ENCODE results near the gene SYNM.

The SYNM gene

GRCh38 chr15:99180086-99180963 lies 75.4 kb downstream of the SYNM start:
- Histone ChIP-seq H3K27ac (ENCODE audit: low read depth, low read length) (no peak overlapping the region), H3K4me1 (ENCODE audit: control insufficient read depth, low read length) (no peaks in the 10 kb centered on the region), H3K36me3 (ENCODE audit: control insufficient read depth, low read length) (no peaks in the 10 kb centered on the region), H4K20me1 (ENCODE audit: control insufficient read depth, insufficient read depth, low read depth, low read length) (no peaks in the 10 kb centered on the region), H3K4me2 (ENCODE audit: low read length) (no peak overlapping the region), H3K79me2 (ENCODE audit: control insufficient read depth, low read length) (no peaks in the 10 kb centered on the region), H3F3A (ENCODE audit: control insufficient read depth, insufficient read depth) (no peaks in the 10 kb centered on the region), H3K27me3 (ENCODE audit: control insufficient read depth, low read length) (no peaks in the 10 kb centered on the region), H3K4me3 (ENCODE audit: low read length) (no peak overlapping the region), H3K9me2 (replicated peaks; ENCODE audit: control insufficient read depth, low read length) (no peaks in the 10 kb centered on the region), H3K9me3 (ENCODE audit: control insufficient read depth, insufficient read depth, low read length) (no peaks in the 10 kb centered on the region)
- TF ChIP-seq EZH2phosphoT487 (IDR thresholded peaks at IDR 0.05; ENCODE audit: borderline replicate concordance, low read length) = no peak
- TF ChIP-seq, protein P1, sequence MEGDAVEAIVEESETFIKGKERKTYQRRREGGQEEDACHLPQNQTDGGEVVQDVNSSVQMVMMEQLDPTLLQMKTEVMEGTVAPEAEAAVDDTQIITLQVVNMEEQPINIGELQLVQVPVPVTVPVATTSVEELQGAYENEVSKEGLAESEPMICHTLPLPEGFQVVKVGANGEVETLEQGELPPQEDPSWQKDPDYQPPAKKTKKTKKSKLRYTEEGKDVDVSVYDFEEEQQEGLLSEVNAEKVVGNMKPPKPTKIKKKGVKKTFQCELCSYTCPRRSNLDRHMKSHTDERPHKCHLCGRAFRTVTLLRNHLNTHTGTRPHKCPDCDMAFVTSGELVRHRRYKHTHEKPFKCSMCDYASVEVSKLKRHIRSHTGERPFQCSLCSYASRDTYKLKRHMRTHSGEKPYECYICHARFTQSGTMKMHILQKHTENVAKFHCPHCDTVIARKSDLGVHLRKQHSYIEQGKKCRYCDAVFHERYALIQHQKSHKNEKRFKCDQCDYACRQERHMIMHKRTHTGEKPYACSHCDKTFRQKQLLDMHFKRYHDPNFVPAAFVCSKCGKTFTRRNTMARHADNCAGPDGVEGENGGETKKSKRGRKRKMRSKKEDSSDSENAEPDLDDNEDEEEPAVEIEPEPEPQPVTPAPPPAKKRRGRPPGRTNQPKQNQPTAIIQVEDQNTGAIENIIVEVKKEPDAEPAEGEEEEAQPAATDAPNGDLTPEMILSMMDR (IDR thresholded peaks at IDR 0.05; ENCODE audit: low read depth, low read length, poor library complexity, severe bottlenecking) = no peak

GRCh38 chr15:99180964-99181306 lies 76.1 kb downstream of the SYNM start:
- H3K27me3 ChIP-seq (ENCODE audit: control insufficient read depth, low read length) = no peaks in the 10 kb centered on the region
- H3K9me3 ChIP-seq (ENCODE audit: control insufficient read depth, insufficient read depth, low read length) = no peaks in the 10 kb centered on the region
- H3F3A ChIP-seq (ENCODE audit: control insufficient read depth, insufficient read depth) = no peaks in the 10 kb centered on the region
- TF ChIP-seq EZH2phosphoT487 (IDR thresholded peaks at IDR 0.05; ENCODE audit: borderline replicate concordance, low read length) = no peak
- TF ChIP-seq, protein P1 (IDR thresholded peaks at IDR 0.05; ENCODE audit: low read depth, low read length, poor library complexity, severe bottlenecking) = no peak
- H3K4me1 ChIP-seq (ENCODE audit: control insufficient read depth, low read length) = no peaks in the 10 kb centered on the region
- no peaks in the 10 kb centered on the region for H3K9me2 ChIP-seq (replicated peaks; ENCODE audit: control insufficient read depth, low read length)
- H3K4me2 ChIP-seq (ENCODE audit: low read length) = no peak overlapping the region
- H3K4me3 ChIP-seq (ENCODE audit: low read length) = no peak overlapping the region
- H3K36me3 ChIP-seq (ENCODE audit: control insufficient read depth, low read length) = no peaks in the 10 kb centered on the region
- no peak overlapping the region for H3K27ac ChIP-seq (ENCODE audit: low read depth, low read length)
- no peaks in the 10 kb centered on the region for H4K20me1 ChIP-seq (ENCODE audit: control insufficient read depth, insufficient read depth, low read depth, low read length)
- no peaks in the 10 kb centered on the region for H3K79me2 ChIP-seq (ENCODE audit: control insufficient read depth, low read length)

DNA sequence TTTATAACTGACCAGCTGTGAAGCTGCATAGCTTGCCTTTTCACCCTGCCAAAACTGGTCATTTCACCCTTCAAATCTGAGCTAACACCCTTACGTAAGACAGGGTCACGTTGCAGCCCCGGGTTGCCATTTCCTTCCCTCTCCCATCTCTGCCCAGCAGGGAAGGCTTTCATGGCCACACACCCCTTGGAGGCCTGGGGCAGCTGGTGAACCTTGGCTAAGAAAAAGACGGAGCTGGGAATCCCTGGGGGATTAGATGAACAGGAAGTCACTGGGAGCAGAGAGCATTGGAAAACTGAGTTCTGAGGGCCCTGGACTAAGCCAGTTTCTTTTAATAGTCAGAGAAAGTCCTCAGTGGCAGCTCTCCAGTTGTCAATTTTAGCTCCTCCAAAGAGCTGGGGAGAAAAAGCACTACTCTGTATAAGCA lies 76.7 kb downstream of the SYNM start:
- Histone ChIP-seq H3K27ac (ENCODE audit: low read depth, low read length) (no peak overlapping the region), H3K4me1 (ENCODE audit: control insufficient read depth, low read length) (no peaks in the 10 kb centered on the region)

More for the DNA sequence above, 76.7 kb downstream of the SYNM start:
- H4K20me1 ChIP-seq (ENCODE audit: control insufficient read depth, insufficient read depth, low read depth, low read length) = no peaks in the 10 kb centered on the region
- TF ChIP-seq, protein P1 (IDR thresholded peaks at IDR 0.05; ENCODE audit: low read depth, low read length, poor library complexity, severe bottlenecking) = no peak
- no peak for TF ChIP-seq EZH2phosphoT487 (IDR thresholded peaks at IDR 0.05; ENCODE audit: borderline replicate concordance, low read length)
- no peaks in the 10 kb centered on the region for H3K27me3 ChIP-seq (ENCODE audit: control insufficient read depth, low read length)
- H3K79me2 ChIP-seq (ENCODE audit: control insufficient read depth, low read length) = no peaks in the 10 kb centered on the region
- no peak overlapping the region for H3K4me2 ChIP-seq (ENCODE audit: low read length)
- H3K4me3 ChIP-seq (ENCODE audit: low read length) = no peak overlapping the region
- H3K9me2 ChIP-seq (replicated peaks; ENCODE audit: control insufficient read depth, low read length) = no peaks in the 10 kb centered on the region
- H3K36me3 ChIP-seq (ENCODE audit: control insufficient read depth, low read length) = no peaks in the 10 kb centered on the region
- no peaks in the 10 kb centered on the region for H3F3A ChIP-seq (ENCODE audit: control insufficient read depth, insufficient read depth)
- no peaks in the 10 kb centered on the region for H3K9me3 ChIP-seq (ENCODE audit: control insufficient read depth, insufficient read depth, low read length)
